Umbilical cord (tissue), 2 donors: ENCODE measurements around the gene CNTNAP2. TPM values are rescaled to one million over a fixed set of nuclear protein-coding genes. Genes with fewer than 3 reads are reported as not detected.

Source experiments
- DNase-seq: peaks from one replicate; pipeline ENCODE4 v3.0.0-alpha.2; 2015; ENCODE audit warnings: low spot score
- total RNA-seq: library from RNA; depleted of rRNA; stranded (reverse); fragments of >200 nt; gene quantifications from one replicate; pipeline ENCODE4 v1.2.3, GENCODE V29; 2014; ENCODE audit warnings: low replicate concordance; ENCODE audit not compliant: insufficient read depth

Gene CNTNAP2
- total RNA-seq, 1 donor from 2014 or later, result 81.1 TPM

- DNase-seq, result no peak
These were observed 2264.2 kb downstream of the CNTNAP2 start for GRCh38 chr7:148380596-148381419.

- DNase-seq, result no peak
These were observed 2266.0 kb downstream of the CNTNAP2 start for GRCh38 chr7:148382596-148382995.

GRCh38 chr7:148383651-148384050 lies 2267.1 kb downstream of the CNTNAP2 start:
- DNase-seq, result no peak

GRCh38 chr7:148385009-148385682 lies 2268.5 kb downstream of the CNTNAP2 start:
- no peak for DNase-seq

DNA sequence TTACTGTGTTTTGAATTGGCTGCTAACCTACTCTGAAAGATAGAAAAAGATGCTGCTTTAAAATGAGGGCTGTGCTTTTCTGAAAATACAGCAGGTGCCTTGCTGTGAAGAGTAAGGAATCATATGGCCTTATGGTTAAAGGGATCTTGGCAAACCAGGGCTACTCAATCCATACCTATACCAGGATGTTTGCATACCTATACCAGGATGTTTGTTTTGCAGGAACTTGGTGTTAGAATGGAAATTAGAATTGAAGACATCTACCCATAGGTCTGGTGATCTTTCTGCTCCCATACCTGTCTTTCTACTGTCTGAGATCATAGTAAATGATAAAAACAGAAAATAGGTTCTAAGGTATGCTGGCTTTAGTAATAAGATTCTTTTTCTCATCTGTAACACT lies 2273.8 kb downstream of the CNTNAP2 start:
- DNase-seq, result no peak

- no peak for DNase-seq
These were observed 2275.0 kb downstream of the CNTNAP2 start for GRCh38 chr7:148391591-148391990.

DNA sequence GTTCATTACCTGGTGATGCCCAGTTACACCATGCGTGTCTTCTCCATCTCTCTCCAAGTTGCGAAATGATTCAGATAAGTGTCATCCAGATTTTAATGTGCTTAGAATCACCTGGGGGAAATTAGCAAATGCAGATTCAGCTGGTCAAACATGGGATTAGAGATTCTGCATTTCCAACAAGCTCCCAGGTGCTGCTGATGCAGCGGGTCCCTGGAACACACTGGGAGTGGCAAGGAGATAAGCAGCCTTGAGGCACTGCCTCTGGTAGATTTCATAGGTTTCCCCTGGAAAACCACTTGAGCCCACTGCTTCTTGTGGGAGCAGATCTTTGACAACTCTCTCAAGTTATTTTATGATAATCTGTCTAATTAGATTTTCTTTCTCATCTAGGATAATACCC lies 2278.0 kb downstream of the CNTNAP2 start:
- DNase-seq, result no peak

GRCh38 chr7:148395352-148395811 lies 2278.8 kb downstream of the CNTNAP2 start:
- no peak for DNase-seq

- DNase-seq, result no peak
These were observed 2279.6 kb downstream of the CNTNAP2 start for GRCh38 chr7:148395990-148396716.

DNA sequence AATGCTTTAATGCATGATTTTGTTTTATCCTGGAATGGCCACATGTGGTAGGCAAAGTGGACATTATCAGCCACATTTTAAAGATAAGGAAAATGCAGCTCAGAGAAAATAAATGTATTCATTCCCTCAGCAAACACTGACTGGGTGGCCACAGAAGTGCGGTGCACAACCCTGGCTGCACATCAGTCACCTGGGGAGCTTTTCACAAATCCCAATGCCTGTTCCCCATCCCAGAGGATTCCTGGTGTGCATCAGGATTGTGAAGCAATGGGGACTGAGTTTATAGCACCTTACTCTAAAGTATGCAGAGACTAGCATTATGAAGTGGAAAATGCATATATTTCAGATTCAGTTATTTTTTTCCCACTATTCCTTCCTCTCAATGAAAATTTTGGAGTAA lies 2280.5 kb downstream of the CNTNAP2 start:
- DNase-seq, result no peak

DNA sequence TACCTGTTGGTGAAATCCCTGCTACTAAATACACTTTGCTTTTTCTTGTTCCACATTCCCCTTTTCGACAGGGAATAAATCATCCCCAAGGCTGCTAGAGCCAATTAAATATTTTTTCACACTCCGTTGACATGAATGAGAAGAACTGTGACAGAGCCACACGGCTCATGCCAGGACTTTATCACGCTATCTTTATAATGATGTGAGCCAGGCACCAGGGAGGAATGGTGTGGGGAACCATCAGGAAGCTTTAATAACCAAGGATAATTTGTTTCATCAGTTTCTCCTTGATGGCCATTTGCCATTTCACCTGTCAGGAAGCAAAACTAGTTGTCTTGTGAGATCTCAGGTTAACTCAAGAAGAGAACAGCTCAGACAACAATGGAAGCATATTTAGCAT lies 2280.9 kb downstream of the CNTNAP2 start:
- DNase-seq, result no peak

- DNase-seq, result no peak
These were observed 2281.4 kb downstream of the CNTNAP2 start for GRCh38 chr7:148397985-148398384.

GRCh38 chr7:148398844-148399365 lies 2282.3 kb downstream of the CNTNAP2 start:
- DNase-seq, result no peak

GRCh38 chr7:148400101-148400500 lies 2283.5 kb downstream of the CNTNAP2 start:
- DNase-seq, result no peak

GRCh38 chr7:148402159-148402558 lies 2285.6 kb downstream of the CNTNAP2 start:
- peak; percentile 40 for DNase-seq

DNA sequence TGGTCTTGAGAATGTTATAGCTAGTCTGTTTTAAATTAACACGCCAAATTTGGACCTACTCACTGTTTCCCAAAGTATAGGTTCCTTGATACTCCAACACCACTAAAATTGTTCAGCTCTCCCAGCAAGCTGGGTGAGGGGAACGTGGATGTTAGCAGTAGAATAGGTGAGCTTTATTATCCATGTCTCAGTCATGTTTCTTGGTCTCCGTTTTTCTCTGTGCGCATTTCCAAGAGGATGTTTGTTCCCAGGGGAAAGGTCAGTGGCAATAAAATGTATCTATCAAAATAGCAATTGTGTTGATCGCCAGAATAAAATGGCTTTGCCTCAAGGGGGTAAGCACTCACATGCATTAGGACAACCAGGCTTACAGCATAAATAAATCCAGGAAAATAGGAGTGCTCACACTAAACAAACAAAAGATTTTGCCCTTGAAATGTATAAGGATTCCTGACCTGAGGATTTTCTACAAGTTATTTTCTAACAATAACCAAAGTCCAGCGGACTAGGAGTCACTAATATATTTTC lies 2286.9 kb downstream of the CNTNAP2 start:
- no peak for DNase-seq

DNA sequence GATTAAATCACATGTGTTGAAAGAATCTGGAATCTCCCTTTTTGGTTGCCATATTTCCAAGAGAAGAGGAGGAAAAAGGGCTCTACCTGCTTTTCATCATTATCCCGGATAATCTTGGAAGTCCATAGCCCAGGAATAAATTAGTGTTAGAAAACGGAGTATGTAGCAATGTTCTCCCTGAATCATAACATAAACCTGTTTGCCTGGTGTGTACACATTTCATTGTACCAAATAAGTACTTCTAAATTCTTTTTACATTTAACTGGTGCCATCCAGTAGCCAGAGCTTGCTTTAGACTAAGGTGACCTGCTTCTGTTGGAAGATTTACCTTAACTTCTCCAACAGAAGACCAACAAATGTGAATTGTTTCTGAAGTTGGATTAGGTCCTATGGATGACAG lies 2291.7 kb downstream of the CNTNAP2 start:
- DNase-seq, result no peak

- DNase-seq, result no peak
These were observed 2294.3 kb downstream of the CNTNAP2 start for GRCh38 chr7:148410905-148411304.

GRCh38 chr7:148412691-148413090 lies 2296.1 kb downstream of the CNTNAP2 start:
- no peak for DNase-seq

- DNase-seq, result no peak
These were observed 2303.5 kb downstream of the CNTNAP2 start for GRCh38 chr7:148419856-148420832.

DNA sequence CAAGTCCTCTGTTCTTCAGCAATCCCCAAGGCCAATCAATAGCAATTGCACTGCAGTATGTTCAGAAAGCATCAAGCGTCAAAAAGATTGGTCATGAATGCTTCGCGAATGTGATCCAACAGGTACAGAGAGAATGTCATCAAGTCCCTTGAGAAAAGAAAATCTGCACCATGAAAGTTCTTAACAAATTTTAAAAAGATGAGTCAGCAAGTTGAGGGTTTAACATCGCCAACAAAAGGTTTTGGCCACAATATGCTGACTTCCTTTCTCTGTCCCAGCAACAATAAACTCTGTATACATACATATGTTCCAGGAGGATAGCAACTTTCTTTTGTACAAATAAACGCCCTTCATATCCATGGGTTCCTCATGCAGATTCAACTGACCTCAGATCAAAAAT lies 2305.4 kb downstream of the CNTNAP2 start:
- DNase-seq, result no peak
